Kidney epithelial cell (primary cell): ENCODE data around the gene KLHL22. TPM values are rescaled to one million over a fixed set of nuclear protein-coding genes. Genes with fewer than 3 reads are reported as not detected.
A peak's percentile ranks its signal among the peaks of the same experiment; 100 is the strongest.

Experiments used
- DNase-seq: peaks from one replicate; pipeline ENCODE4 v3.0.0-alpha.2; 2010; ENCODE audit warnings: low read depth
- H3K27me3 ChIP-seq: 2 replicates; pipeline ENCODE4 v1.6.0; 2011; ENCODE audit warnings: low read length; ENCODE audit not compliant: control insufficient read depth, insufficient read depth
- H3K36me3 ChIP-seq: 2 replicates; pipeline ENCODE4 v1.5.1; 2011; ENCODE audit warnings: low read length; ENCODE audit not compliant: control insufficient read depth, insufficient read depth
- H3K4me3 ChIP-seq: 2 replicates; pipeline ENCODE4 v1.5.1; 2011; ENCODE audit warnings: low read depth, mild to moderate bottlenecking, control low read depth, low read length
- total RNA-seq: library from RNA; depleted of rRNA; stranded (reverse); fragments of >200 nt; gene quantifications from 2 replicates; pipeline ENCODE4 v1.2.3, GENCODE V29; 2015
- TF ChIP-seq, protein P1 (sequence below): IDR thresholded peaks from 2 replicates; pipeline ENCODE4 v1.5.1; 2011; ENCODE audit warnings: mild to moderate bottlenecking, moderate library complexity, low read length, control low read depth, inconsistent platforms; ENCODE audit not compliant: insufficient read depth, poor library complexity, severe bottlenecking

Gene KLHL22
- total RNA-seq, 1 donor from 2014 or later, result 18.6 TPM

DNA sequence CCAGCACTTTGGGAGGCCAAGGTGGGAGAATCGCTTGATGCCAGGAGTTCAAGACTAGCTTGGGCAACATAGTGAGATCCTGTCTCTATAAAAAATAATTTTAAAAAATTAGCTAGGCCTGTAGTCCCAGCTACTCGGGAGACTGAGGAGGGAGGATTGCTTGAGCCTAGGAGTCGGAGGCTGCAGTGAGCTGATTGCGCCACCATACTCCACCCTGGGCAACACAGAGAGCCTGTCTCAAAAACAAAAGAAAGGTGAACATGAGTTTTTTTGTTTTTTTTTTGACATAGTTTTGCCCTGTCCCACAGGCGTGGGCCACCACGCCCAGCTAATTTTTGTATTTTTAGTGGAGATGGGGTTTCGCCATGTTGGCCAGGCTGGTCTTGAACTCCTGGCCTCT, 29.5 kb upstream of the KLHL22 start:
- H3K36me3 ChIP-seq, result peaks cover 5% of the 10 kb centered on the region
- H3K27me3 ChIP-seq, result no peaks in the 10 kb centered on the region
- TF ChIP-seq, protein P1, sequence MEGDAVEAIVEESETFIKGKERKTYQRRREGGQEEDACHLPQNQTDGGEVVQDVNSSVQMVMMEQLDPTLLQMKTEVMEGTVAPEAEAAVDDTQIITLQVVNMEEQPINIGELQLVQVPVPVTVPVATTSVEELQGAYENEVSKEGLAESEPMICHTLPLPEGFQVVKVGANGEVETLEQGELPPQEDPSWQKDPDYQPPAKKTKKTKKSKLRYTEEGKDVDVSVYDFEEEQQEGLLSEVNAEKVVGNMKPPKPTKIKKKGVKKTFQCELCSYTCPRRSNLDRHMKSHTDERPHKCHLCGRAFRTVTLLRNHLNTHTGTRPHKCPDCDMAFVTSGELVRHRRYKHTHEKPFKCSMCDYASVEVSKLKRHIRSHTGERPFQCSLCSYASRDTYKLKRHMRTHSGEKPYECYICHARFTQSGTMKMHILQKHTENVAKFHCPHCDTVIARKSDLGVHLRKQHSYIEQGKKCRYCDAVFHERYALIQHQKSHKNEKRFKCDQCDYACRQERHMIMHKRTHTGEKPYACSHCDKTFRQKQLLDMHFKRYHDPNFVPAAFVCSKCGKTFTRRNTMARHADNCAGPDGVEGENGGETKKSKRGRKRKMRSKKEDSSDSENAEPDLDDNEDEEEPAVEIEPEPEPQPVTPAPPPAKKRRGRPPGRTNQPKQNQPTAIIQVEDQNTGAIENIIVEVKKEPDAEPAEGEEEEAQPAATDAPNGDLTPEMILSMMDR, result no peak
- DNase-seq, result no peak
- H3K4me3 ChIP-seq, result no peak overlapping the region

GRCh38 chr22:20524004-20524481, 28.4 kb upstream of the KLHL22 start:
- Histone ChIP-seq H3K4me3 (no peak overlapping the region), H3K27me3 (no peaks in the 10 kb centered on the region), H3K36me3 (peaks cover 5% of the 10 kb centered on the region)
- TF ChIP-seq, protein P1, result no peak
- DNase-seq, result peak; percentile 83

DNA sequence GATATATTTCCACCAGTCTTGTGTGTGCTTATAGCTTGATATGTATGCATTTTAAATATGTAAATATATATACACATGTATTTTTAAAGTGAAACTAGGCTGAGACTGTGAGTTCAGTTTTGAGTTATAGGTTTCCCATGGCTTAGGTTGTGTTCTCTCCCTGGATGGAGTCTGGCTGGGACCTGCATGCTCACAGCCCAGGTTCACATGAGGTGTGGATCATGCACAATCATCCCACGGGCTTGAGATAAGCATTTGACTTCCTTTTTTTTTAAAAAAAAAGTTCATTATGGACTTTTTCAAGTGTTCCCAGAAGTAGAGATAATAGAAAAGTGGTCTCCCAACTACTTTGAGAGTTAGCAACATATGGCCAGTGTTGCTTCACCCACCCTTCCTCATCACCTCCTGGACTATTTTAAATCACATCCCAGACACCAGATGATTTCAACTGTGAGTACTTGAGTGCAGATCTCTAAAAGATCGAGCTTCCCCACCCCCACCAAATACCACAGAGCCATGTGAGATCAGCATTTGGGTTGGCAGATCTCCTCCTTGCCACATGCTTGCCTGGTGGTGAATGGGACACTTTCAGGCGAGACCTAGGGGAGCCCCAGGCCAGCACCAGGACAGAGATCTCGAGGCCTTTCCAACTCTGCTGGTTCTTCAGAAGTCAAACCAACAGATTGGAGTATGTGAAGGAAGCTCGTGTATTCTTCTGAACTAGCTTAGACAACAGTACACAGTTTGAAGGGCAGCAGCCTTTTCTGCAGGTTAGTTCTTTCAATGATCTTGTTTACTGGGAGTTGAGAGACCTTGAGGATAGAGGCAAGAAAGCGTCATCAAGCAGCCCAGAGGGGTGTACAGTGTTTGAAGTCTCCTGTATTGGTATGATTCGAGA, 27.7 kb upstream of the KLHL22 start:
- DNase-seq, result no peak

GRCh38 chr22:20522134-20523004, 26.8 kb upstream of the KLHL22 start:
- no peak for DNase-seq
- TF ChIP-seq, protein P1, result no peak
- Histone ChIP-seq H3K27me3 (no peaks in the 10 kb centered on the region), H3K4me3 (no peak overlapping the region), H3K36me3 (peaks cover 1% of the 10 kb centered on the region)

More for the DNA sequence above, 27.7 kb upstream of the KLHL22 start:
- TF ChIP-seq, protein P1, result no peak
- H3K27me3 ChIP-seq, result no peaks in the 10 kb centered on the region
- H3K4me3 ChIP-seq, result no peak overlapping the region
- H3K36me3 ChIP-seq, result peaks cover 3% of the 10 kb centered on the region

- Histone ChIP-seq H3K27me3 (no peaks in the 10 kb centered on the region), H3K4me3 (no peak overlapping the region), H3K36me3 (peaks cover 1% of the 10 kb centered on the region)
- TF ChIP-seq, protein P1, result no peak
- no peak for DNase-seq
These were observed 24.5 kb upstream of the KLHL22 start for GRCh38 chr22:20520093-20520511.
